MM.1S (cell line): ENCODE measurements around the gene FREM1.

Experiments used
- CTCF ChIP-seq: fragments of 300-600 bp; sonication (generic); IDR thresholded peaks from 2 replicates; pipeline ENCODE4 v1.5.1; 2016; ENCODE audit warnings: antibody characterized with exemption, low read length, mixed read lengths
- EZH2 ChIP-seq: fragments of 300-600 bp; sonication (generic); optimal IDR thresholded peaks from 2 replicates; pipeline ENCODE3; 2017; ENCODE audit warnings: low read depth, mild to moderate bottlenecking, antibody characterized with exemption, low read length, mixed read lengths

DNA sequence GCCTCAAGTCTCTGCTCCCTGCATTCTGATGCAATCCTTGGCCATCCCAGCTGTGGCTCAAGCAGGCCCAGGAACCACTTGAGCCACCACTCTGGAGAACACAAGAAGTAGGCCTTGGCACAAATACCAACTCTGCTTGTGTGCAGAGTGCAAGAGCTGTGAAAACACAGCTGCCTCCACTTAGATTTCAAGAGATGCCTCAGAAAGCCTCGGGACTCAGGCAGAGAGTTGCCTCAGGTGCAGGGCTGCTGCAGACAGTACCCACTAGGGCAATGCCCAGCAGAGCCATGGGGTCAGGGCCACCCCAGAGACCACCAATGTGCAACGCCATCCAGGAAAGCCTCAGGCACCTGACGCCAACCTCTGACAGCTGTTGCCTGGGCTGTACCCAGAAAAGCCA lies 82.4 kb downstream of the FREM1 start:
- TF ChIP-seq CTCF (no peak), EZH2 (no peak)
